ENCODE measurements around the gene POMT2.

POMT2 gene

GRCh38 chr14:77264466-77265186, 56.1 kb downstream of the POMT2 start:
- no peak for DNase-seq

GRCh38 chr14:77260631-77261030, 60.1 kb downstream of the POMT2 start:
- no peak for DNase-seq

DNA sequence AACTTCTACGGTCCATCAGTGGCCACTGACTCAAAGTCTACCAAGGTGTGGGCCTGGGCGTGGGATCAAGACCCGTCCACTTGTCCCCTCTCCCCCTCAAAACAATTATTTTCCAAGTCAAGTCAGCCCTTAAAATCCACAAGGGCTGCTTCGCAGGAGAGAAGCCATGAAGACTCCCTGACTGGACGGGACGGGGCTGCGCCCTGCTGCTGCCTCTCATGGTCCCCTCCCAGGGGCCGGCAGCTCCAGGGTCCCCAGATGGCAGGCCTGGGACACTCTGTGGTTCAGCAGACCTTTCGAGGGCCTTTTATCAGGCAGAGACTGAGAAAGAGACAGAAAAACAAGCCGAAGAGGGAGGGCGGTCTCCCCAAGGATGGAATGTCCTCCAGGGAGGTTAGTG, 60.5 kb downstream of the POMT2 start:
- DNase-seq, result no peak

DNA sequence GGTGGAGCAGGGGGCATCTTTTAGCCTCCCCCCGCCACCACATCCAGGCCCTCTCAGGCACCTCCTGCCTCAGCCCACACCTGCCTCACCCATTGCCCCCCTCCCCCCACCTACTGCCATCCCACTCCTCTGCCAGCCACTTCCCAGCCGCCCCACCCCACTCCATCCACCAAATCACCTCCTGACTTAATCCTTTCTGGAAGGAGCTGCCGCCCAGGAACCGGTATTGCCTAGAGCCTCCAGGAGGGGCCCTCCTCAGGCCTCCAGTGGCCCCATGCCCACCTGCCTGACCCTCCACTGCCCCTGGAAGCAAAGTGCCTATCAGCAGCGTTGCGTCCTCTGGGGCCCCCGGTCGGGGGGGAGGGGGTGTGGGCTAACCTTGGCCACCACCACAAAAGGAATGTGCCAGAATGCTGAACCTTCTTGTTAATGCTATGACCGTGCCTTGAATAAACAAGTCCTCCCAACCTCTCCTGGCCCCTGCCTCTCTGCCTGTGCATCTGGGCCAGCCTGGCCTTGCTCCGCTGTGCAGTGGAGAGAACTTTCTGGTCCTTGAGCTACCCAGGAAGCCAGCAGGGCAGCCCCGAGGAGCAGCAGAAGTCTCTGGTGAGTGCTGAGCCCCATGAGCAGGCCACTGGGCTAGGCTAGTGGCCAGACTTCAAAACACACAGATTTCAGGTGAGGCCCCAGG, 61.5 kb downstream of the POMT2 start:
- DNase-seq, result no peak

- DNase-seq, result no peak
Observed at GRCh38 chr14:77258566-77258965, 62.1 kb downstream of the POMT2 start.

- DNase-seq, result no peak
Observed at GRCh38 chr14:77257700-77258099, 63.0 kb downstream of the POMT2 start.

GRCh38 chr14:77256694-77257093, 64.0 kb downstream of the POMT2 start:
- DNase-seq, result no peak

DNA sequence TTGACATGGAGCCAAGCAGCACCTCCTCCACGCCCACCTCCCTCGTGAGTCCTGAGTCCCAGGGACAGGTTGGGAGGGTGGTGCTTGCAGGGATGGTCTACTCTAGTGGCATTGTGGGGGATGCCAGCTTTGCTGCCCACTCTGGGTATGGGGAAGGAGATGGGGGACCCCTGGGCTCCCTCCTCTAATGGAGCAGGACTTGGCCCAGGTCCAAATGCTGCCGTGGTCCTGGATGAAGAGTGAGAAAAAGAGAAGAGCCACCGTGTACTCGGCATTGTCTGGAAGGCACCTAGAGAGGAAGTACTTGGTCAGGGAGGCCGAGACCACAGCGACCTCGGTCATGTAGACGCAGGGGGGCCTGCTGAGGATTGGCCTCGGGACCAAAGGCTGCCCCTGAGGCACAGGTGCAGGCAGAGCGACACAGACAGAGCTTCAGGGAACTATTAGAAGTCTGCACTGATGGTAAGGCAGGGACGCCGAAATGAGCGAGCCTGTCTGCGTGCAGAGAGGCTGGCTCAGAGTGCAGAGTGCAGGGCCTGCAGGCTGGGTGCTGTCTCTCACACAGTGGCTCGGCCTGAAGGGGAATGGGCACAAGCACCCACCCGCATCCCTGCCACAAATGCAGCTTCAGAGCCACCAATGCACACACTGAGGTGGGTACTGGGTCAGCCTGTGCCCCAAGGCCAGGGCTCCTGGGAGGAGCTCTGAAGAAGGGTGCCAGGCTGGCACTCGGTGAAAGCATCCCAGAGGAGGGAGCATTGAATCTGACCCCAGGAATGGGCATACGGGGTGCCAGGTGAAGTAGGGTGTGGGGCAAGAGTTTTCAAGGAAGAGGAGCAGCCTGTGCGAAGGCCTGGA, 67.1 kb downstream of the POMT2 start:
- no peak for DNase-seq

- DNase-seq, result no peak
Observed at GRCh38 chr14:77251870-77252269, 68.8 kb downstream of the POMT2 start.

DNA sequence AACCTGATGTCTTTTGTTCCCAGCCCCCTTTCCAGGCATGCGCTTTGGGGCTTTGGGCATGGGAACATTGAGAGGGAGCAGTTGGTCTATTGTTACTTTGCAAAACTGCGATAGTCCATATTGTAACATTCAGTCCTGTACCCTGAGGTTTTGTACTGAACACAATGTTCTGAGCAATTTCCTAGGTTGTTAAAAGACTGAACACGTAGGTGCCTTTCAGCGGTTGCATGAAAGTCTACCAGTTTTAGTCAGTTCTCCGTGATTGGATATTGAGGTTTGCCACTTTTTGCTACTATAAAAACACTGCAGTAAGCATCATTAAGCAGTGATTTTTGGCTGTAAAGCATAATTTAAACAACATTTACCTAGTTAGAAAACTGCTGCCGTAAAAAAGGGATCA, 69.8 kb downstream of the POMT2 start:
- DNase-seq, result no peak

GRCh38 chr14:77249286-77249685, 71.4 kb downstream of the POMT2 start:
- no peak for DNase-seq

DNA sequence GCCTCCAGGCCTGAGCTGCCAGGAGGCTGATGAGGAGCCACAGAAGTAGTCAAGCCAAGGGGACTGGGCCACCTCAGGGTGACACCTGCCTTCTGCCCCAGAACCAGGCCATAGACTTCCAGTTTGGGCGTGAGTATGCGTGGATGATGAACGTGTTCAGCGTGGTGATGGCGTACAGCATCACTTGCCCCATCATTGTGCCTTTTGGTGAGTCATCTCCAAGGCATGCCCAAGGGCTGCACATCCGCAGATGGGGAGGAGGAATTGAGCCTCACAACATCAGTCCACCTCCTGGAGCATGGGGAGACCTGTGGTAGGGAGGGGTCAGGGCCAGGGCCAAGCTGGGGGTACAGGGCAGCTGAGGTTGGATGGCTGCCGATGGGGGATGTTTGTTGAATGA, 72.0 kb downstream of the POMT2 start:
- DNase-seq, result no peak

DNA sequence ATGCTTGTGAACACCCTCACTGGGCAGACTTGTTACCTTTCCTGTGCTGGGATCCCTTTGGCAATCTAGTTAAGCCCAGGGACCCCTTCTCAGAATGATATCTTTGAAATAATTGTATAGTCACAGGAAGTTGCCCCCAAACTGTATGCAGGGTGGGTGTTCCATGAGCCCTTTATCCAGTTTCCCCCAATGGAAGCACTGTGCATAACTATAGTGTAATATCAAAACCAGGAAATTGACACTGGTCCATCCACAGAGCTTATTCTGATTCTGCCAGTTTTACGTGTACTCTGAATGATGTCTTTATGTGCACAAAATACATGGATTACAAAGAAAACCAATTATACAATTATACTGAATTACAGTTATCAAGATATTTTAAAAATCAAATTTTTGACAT, 73.9 kb downstream of the POMT2 start:
- no peak for DNase-seq

DNA sequence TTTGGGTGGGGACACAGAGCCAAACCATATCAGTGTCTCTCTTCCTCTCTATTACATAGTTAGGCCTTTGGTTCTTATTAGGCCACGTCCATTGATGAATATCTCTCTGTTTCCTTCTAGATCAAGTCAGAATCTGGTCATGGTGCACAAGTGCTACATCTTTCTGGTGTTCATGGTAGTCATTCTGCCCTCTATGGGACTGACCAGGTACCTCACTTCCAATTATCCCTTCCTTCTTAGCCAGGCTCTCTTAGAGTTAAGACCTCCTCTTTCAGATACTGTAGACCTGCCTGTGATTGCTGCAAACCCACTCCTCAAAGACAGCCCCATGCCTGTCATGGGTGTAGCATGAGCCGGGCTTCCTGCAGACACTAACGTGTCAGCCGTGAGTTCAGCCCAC, 74.9 kb downstream of the POMT2 start:
- no peak for DNase-seq

DNA sequence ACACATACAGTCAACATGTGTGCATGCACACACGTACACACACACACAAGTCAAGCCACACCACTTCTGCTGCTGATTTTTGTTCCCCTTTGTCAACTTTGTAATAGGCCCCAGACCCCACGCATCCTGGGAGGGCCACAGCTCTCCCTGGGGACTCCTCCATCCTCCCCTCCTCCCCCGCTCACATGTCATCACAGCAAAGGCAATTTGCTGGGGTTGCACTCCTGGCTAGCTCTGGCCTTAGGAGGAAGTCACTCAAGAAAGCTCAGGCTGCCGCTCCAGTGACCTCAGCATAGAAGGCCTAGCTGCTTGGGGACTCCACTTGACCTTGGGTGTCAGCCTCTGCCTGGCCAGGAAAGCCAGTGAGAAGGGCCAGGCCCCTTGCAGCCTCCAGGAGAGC, 76.8 kb downstream of the POMT2 start:
- no peak for DNase-seq

DNA sequence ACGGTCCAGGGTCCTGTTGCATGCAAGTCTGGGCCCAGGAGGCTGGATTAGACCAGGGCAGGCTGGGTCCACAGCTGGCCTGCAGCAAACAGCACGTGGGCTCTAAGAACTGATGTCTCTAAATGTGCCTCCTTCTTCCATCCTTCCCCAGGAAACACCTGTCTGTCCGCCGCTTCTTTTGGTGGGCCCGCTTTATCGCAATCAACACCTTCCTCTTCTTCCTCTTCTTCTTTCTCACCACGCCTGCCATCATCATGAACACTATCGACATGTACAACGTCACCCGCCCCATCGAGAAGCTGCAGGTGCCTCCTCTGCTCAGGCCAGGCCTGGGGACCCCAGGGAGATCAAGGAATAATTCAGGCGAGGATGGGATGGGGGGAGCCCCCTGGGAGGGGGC, 77.9 kb downstream of the POMT2 start:
- DNase-seq, result no peak

GRCh38 chr14:77241955-77242354, 78.7 kb downstream of the POMT2 start:
- DNase-seq, result no peak

DNA sequence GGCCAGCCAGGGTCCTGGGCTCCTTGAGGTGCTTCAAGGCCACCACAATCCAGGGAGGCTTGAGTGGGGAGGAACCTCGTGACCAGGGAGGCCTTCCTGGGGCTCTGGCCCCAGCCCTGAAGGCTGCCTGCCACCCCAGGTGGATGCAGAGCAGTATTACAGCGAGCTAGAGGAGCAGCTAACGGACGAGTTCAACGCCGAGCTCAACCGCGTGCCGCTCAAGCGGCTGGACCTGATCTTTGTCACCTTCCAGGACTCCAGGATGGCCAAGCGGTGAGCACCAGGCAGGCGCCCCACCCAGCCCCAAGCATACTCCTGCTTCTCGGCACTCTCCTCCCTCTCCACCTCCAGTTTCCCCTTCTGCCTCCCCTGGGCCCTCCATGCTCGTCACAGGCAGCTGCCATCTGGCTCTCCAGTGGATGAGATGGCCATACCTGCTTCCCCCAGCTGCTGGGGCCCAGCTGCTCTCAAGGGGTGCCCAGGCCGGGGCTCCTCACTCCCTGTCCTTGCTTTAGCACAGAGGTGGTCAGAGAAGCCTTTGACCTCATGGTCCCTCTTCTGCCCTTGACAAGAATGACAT, 80.3 kb downstream of the POMT2 start:
- no peak for DNase-seq

GRCh38 chr14:77239412-77239811, 81.3 kb downstream of the POMT2 start:
- no peak for DNase-seq

- no peak for DNase-seq
Observed at GRCh38 chr14:77238996-77239395, 81.7 kb downstream of the POMT2 start.

GRCh38 chr14:77238356-77238755, 82.3 kb downstream of the POMT2 start:
- no peak for DNase-seq

DNA sequence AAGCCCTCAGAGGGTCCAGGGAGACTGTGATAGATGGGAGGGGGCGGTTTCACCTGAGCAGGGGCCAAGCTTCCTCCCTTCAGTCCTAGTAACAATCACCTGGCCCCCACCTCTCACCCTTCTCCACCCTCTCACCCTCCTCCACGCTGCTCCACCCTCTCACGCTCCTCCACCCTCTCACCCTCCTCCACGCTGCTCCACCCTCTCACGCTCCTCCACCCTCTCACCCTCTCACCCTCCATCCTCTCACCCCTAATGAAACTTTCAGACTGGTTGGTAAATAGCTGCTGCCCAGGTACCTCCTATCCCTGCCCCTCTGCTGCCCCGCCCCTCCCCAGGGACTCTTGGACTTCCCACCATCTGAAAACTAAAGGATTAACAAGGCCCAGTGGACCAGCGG, 83.9 kb downstream of the POMT2 start:
- DNase-seq, result no peak

- no peak for DNase-seq
Observed at GRCh38 chr14:77231721-77232120, 89.0 kb downstream of the POMT2 start.

DNA sequence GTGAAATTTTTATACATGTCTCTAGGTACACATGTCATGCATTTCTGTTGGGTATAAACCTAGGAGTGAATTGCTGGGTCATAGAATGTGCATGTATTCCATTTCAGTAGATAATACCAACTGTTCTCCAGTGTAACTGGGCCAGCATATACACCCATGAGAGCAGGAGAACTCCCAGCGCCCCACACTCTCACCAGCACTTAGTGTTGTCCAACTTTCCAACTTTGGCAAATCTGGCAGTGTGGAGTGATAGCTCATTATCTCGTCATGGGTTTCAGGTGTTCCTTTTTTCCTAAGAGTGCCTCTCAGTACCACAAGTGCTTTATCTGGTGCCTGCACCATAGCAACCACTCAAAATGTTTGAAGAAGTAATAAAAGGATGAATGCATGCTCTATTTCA, 89.8 kb downstream of the POMT2 start:
- no peak for DNase-seq
